Panc1 (cell line): ENCODE measurements around the gene TCF7. TPM values are rescaled to one million over a fixed set of nuclear protein-coding genes. Genes with fewer than 3 reads are reported as not detected.
A peak's percentile ranks its signal among the peaks of the same experiment; 100 is the strongest.

Experiments
- ATAC-seq: fragments of 200-7000 bp; cut with Tn5 transposase; 2 replicates; pipeline ENCODE4 v1.9.1; 2020; ENCODE audit warnings: mild to moderate bottlenecking, moderate library complexity
- BruUV-seq: library from RNA; stranded (reverse); fragments of 400-500 nt; replicated peaks from 2 replicates; lab custom pipeline; 2021; lab: Mats Ljungman, UMichigan
- CTCF ChIA-PET: fragments of 300-600 bp; sonication (Branson Sonifier 250); formaldehyde crosslinking; loops from one replicate; lab custom pipeline; 2022; ENCODE audit warnings: antibody characterized with exemption; lab: Charles Lee
- POLR2A ChIA-PET: fragments of 300-600 bp; sonication (Branson Sonifier 250); formaldehyde crosslinking; loops from one replicate; lab custom pipeline; 2022; ENCODE audit warnings: antibody characterized with exemption; lab: Charles Lee
- DNase-seq: peaks from one replicate; pipeline ENCODE4 v3.0.0-alpha.2; 2010; ENCODE audit warnings: low read depth, low spot score
- H3K27ac ChIP-seq: 2 replicates; pipeline ENCODE4 v1.5.1; 2011; ENCODE audit warnings: mild to moderate bottlenecking, low read length, inconsistent platforms
- H3K27me3 ChIP-seq: fragments of 200-500 bp; sonication (Bioruptor generic); 2 replicates; pipeline ENCODE4 v1.6.0; 2014; ENCODE audit warnings: low read length, inconsistent platforms; ENCODE audit not compliant: control insufficient read depth, insufficient read depth
- H3K36me3 ChIP-seq: fragments of 200-500 bp; sonication (Bioruptor generic); 2 replicates; pipeline ENCODE4 v1.5.1; 2014; ENCODE audit warnings: inconsistent platforms, mild to moderate bottlenecking, low read length, moderate library complexity; ENCODE audit not compliant: control insufficient read depth, insufficient read depth
- H3K4me1 ChIP-seq: 2 replicates; pipeline ENCODE4 v1.5.1; 2011; ENCODE audit warnings: inconsistent platforms, mild to moderate bottlenecking, low read length, moderate library complexity; ENCODE audit not compliant: control insufficient read depth, insufficient read depth
- H3K4me3 ChIP-seq, 2 experiments: 2 replicates each; pipeline ENCODE4 v1.5.1; 2011 to 2012; ENCODE audit warnings: low read depth in 2 of 2, low read length in 2 of 2, mild to moderate bottlenecking in 2 of 2, inconsistent platforms in 1 of 2, moderate library complexity in 1 of 2
- H3K9me3 ChIP-seq: fragments of 200-500 bp; sonication (Bioruptor generic); 2 replicates; pipeline ENCODE4 v1.5.1; 2014; ENCODE audit warnings: low read depth, mild to moderate bottlenecking, inconsistent platforms, low read length, moderate library complexity; ENCODE audit not compliant: control insufficient read depth, insufficient read depth
- POLR2AphosphoS5 ChIP-seq: IDR thresholded peaks from 2 replicates; pipeline ENCODE4 v1.6.1; 2012; ENCODE audit warnings: mild to moderate bottlenecking, low read depth, low read length, moderate library complexity
- SIN3A ChIP-seq: IDR thresholded peaks from 2 replicates; pipeline ENCODE4 v1.6.1; 2012; ENCODE audit warnings: low read depth, mild to moderate bottlenecking, low read length, moderate library complexity, borderline replicate concordance; ENCODE audit not compliant: insufficient read depth
- TCF7L2 ChIP-seq: IDR thresholded peaks from 2 replicates; pipeline ENCODE4 v1.6.1; 2011; ENCODE audit warnings: mild to moderate bottlenecking, low read depth, low read length, inconsistent platforms
- in situ Hi-C: cut with HindIII; loops from 2 replicates; pipeline ENCODE4 v1.10.0; 2016; ENCODE audit warnings: low sequenced_read_pairs, low pct_unique_long_range_greater_than_20kb
- intact Hi-C: fragments of 100-400 bp; cut with micrococcal nuclease; formaldehyde crosslinking; loops from one replicate; pipeline ENCODE4 v1.10.0; 2022; ENCODE audit not compliant: unreplicated experiment
- total RNA-seq: library from RNA; stranded (reverse); gene quantifications from one replicate; pipeline ENCODE4 v1.2.1, GENCODE V29; 2021; ENCODE audit not compliant: unreplicated experiment
- TF ChIP-seq, protein P1 (sequence below): fragments of 450-650 bp; IDR thresholded peaks from 2 replicates; pipeline ENCODE4 v1.5.1; 2017; ENCODE audit warnings: mild to moderate bottlenecking
- TF ChIP-seq, protein P2 (sequence below), 2 experiments: IDR thresholded peaks; 2 replicates each; pipeline ENCODE4 v1.6.1; 2011 to 2012; ENCODE audit warnings: low read depth in 2 of 2, control low read depth in 1 of 2, low read length in 1 of 2, mild to moderate bottlenecking in 1 of 2, moderate library complexity in 1 of 2; ENCODE audit not compliant: insufficient read depth in 1 of 2

TCF7 gene
- total RNA-seq, 1 experiment from 2014 or later = 24.0 TPM

GRCh38 chr5:134174841-134175839, 60.7 kb downstream of the TCF7 start:
- peaks cover 22% of the 10 kb centered on the region for H3K4me1 ChIP-seq
- no peaks in the 10 kb centered on the region for H3K27me3 ChIP-seq
- TF ChIP-seq SIN3A = no peak
- no peak for TF ChIP-seq POLR2AphosphoS5
- TF ChIP-seq TCF7L2 = no peak
- TF ChIP-seq, protein P1, sequence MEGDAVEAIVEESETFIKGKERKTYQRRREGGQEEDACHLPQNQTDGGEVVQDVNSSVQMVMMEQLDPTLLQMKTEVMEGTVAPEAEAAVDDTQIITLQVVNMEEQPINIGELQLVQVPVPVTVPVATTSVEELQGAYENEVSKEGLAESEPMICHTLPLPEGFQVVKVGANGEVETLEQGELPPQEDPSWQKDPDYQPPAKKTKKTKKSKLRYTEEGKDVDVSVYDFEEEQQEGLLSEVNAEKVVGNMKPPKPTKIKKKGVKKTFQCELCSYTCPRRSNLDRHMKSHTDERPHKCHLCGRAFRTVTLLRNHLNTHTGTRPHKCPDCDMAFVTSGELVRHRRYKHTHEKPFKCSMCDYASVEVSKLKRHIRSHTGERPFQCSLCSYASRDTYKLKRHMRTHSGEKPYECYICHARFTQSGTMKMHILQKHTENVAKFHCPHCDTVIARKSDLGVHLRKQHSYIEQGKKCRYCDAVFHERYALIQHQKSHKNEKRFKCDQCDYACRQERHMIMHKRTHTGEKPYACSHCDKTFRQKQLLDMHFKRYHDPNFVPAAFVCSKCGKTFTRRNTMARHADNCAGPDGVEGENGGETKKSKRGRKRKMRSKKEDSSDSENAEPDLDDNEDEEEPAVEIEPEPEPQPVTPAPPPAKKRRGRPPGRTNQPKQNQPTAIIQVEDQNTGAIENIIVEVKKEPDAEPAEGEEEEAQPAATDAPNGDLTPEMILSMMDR = no peak
- TF ChIP-seq, protein P2, sequence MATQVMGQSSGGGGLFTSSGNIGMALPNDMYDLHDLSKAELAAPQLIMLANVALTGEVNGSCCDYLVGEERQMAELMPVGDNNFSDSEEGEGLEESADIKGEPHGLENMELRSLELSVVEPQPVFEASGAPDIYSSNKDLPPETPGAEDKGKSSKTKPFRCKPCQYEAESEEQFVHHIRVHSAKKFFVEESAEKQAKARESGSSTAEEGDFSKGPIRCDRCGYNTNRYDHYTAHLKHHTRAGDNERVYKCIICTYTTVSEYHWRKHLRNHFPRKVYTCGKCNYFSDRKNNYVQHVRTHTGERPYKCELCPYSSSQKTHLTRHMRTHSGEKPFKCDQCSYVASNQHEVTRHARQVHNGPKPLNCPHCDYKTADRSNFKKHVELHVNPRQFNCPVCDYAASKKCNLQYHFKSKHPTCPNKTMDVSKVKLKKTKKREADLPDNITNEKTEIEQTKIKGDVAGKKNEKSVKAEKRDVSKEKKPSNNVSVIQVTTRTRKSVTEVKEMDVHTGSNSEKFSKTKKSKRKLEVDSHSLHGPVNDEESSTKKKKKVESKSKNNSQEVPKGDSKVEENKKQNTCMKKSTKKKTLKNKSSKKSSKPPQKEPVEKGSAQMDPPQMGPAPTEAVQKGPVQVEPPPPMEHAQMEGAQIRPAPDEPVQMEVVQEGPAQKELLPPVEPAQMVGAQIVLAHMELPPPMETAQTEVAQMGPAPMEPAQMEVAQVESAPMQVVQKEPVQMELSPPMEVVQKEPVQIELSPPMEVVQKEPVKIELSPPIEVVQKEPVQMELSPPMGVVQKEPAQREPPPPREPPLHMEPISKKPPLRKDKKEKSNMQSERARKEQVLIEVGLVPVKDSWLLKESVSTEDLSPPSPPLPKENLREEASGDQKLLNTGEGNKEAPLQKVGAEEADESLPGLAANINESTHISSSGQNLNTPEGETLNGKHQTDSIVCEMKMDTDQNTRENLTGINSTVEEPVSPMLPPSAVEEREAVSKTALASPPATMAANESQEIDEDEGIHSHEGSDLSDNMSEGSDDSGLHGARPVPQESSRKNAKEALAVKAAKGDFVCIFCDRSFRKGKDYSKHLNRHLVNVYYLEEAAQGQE (IDR thresholded peaks at IDR 0.05; ENCODE audit: insufficient read depth in 1 of 2, low read depth in 2 of 2, low read length in 1 of 2) = no peak
- ChIA-PET CTCF (no interaction called here), POLR2A (interaction anchor here (0.5 to 0.8 kb wide), 4 partner anchors 9 to 209 kb away, joined by 3 to 10 read pairs (median 4); partner anchors contain the start of gene UBE2B)
- intact Hi-C loops = no loop called here
- no peaks in the 10 kb centered on the region for H3K9me3 ChIP-seq
- in situ Hi-C loops = no loop called here
- no peak for ATAC-seq
- TSS peak; percentile 77 for BruUV-seq
- H3K36me3 ChIP-seq = peaks cover 26% of the 10 kb centered on the region
- peak overlapping the region; percentile 85 for H3K27ac ChIP-seq
- H3K4me3 ChIP-seq = peak overlapping the region; percentile 80 to 92
- no peak for DNase-seq

DNA sequence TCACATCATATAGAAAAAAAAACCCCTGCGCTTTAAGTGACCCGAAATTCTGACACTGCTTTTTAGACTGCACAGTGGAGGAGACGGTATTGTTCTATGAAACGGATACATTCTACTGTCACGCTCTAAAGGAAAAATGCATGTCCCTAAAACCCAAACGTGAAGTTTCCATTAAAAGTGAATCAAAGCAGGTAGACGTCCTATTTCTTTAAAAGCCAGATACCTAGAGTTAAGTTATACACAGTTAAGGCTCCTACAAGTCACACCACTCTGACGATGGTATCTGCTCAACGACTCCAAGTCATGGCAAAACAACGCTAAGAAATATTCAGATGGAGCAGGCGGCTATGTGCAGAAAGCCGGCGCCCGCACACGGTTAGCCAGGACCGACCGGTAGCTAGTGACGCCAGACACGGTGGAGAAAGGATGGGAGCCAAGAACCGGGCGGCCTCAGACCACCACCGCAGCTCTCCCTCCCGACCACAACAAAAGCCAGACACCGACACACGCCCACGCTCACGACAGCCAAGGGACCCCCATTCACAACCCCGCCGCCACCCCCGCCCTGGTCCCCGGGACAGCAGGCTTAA, 61.5 kb downstream of the TCF7 start:
- no peaks in the 10 kb centered on the region for H3K27me3 ChIP-seq
- DNase-seq (no peak), ATAC-seq (peak; percentile 37)
- POLR2A ChIA-PET = interaction anchor here (0.8 kb wide), 1 partner anchor 47 kb away, joined by 3 read pairs; no protein-coding TSS in a partner anchor
- H3K4me1 ChIP-seq = peaks cover 22% of the 10 kb centered on the region
- peak overlapping the region; percentile 80 to 92 for H3K4me3 ChIP-seq
- TF ChIP-seq, protein P1 = no peak
- TF ChIP-seq TCF7L2 (no peak), SIN3A (no peak), POLR2AphosphoS5 (no peak)
- TF ChIP-seq, protein P2 (IDR thresholded peaks at IDR 0.05; ENCODE audit: insufficient read depth in 1 of 2, low read depth in 2 of 2, low read length in 1 of 2) = no peak
- CTCF ChIA-PET = no interaction called here
- H3K27ac ChIP-seq = peak overlapping the region; percentile 85
- in situ Hi-C loops = no loop called here
- no peaks in the 10 kb centered on the region for H3K9me3 ChIP-seq
- H3K36me3 ChIP-seq = peaks cover 21% of the 10 kb centered on the region
- BruUV-seq = no TSS peak
- intact Hi-C loops = no loop called here
